AG08395 (cell line): Measurements from ENCODE around the gene RHOA.

Experiments
- DNase-seq: peaks from one replicate; pipeline ENCODE4 v3.0.0; 2012; ENCODE audit warnings: mixed read lengths, low spot score

The RHOA gene

DNA sequence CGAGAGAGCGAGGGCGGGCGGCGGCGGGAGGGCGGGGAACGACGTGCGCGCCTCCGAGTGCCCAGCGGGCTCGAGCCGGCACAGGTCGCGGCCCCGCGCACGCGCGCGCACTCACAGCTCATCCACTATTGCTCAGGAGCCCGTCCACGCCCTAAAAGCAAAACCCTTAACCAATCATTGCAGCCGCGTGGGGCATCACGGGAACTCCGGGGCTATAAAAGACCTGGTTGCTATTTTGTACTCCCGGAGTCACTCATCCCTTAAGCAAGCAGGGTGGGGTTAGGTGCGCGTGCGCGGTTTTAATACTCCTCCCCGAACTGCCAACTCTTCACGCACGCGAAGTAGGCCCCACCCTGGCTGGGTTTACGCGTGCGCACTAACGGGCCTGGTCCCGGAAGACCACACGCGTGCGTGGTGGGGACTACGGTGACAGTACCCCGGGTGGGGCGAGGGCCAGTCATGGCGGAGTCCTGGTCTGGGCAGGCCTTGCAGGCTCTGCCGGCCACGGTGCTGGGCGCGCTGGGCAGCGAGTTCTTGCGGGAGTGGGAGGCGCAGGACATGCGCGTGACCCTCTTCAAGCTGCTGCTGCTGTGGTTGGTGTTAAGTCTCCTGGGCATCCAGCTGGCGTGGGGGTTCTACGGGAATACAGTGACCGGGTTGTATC, at the start of gene RHOA, which contains the start of gene TCTA:
RHOA (minus strand) TSS at position 9 of the 664 bp plus-strand sequence. CDS start 36,387 bp downstream, outside the sequence.
TCTA (plus strand) TSS at position 456 of the 664 bp plus-strand sequence; CDS start at position 460, 4 bp downstream.
- peak; percentile 100 for DNase-seq

DNA sequence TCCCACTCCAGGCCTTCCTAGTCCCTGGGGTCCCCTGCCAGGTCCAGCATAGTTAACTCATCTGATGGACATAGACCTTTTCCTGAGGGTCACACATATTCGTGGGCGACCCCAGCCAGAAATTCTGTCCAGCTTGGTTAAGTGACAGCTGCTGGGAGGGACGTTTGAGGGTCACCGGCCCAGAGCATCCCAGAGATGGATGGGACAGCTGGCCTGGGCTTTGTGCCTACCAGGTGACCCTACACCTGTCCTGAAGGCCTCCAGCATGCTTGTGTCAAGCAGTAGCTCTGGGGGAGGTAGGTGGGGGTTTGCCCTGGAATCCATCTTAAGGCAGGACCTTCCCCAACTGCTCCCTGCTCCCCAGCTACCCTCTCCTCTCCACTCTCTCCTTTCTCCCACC, 49.2 kb upstream of the RHOA start:
- no peak for DNase-seq

DNA sequence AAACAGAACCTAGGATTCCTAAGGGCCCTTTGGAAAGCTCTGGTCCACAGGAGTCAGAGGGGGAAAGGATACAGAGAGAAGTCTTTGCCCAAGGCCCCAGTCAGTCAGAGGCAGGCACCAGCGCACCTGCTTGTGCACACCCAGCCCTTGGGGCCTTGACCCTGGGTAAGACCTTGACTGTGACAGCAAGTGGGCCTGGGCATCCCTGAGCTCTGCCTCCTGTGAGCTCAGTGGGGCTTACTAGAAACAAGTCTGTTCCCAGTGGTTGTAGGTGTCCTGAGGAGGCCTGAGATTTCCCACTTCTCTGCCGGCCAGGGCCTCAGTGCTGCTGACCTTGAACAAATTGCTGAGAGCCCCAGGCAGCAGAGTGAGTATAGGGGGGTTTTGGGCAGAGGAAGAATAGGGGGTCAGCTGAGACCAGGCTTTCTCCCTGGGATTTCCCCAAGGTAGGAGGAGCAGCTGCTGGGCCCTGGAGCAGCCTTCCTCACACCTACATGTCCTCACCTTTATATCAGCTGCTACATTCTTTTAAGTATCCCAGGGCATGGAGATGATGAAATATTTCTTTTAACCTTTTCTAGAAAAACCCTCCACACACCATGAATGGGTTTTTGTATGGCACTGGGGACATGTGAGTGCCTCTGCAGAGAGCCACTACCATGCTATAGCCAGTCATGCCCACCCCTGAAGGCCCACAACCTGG, 48.6 kb upstream of the RHOA start:
- no peak for DNase-seq

DNA sequence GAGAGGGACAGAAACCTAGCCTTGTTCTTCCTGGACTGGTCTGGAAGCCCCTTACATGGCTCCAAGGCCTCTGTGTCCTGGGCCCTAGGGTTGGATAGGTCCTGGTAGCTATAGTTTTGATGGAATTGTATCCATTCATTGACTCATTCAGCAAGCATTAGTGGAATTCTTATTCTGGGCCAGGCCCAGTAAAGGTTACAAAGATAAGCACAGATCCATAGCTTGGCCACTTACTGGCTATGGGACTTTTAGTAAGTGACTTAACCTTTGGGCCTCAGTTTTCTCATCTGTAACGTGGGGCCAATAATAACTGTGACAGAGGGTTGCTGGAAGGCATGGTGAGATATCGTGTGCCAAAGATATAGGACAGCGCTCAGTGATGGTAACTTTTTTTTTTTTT, 44.7 kb upstream of the RHOA start:
- DNase-seq = no peak

DNA sequence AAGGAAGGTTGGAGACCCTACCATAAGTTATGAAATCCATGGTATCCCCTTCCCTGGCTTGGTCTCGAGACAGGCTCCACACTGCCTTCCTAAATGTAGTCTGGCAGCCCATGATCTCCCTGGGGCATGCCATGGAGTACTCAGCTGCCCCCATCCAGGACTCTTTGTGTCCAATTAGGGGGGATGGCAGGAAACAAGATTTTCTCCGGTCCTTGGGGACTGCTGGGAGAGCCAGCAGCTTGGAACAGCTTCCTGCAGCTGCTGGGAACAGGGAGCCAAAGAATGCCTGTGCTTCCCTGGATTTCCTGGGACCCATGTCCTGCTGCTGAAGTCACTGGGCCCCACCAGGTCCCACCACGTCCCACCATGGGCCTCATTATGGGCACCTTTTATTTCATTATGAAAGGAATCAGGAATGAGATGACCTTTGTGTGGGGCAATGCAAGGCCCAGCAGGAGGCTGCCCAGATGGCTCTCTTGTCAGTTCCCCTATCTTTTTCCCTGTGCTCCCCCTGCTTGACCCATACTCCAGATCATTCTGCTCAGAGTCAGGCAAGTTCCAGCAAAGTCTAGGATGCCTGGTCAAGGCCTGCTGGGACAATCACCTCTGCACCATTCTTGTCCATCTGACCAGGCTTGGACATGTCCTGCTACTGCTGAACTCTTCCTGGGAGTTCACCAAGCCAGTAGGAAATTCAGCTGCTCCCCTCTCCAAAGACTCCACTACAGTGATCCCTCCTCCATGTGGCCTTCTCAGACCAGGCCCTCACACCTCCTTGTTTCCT, 43.3 kb upstream of the RHOA start:
- DNase-seq = no peak

DNA sequence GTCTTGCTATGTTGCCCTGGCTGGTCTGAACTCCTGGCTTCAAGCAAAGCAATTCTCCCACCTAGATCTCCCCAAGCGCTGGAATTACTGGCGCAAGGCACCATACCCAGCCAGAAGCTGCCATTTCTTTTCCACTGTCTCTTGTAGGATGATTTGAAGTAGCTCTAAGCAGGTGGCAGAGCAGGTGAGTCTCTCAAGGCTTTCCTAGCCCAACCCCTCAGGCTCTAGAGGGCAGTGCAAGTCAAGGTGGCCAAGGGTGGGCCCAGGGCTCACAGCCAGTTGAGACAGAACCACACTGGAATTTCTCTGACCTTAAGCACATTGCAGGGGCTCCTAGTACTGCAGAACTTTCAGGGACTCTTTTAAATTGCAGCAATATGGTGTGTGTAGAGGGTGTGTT, 42.7 kb upstream of the RHOA start:
- no peak for DNase-seq

DNA sequence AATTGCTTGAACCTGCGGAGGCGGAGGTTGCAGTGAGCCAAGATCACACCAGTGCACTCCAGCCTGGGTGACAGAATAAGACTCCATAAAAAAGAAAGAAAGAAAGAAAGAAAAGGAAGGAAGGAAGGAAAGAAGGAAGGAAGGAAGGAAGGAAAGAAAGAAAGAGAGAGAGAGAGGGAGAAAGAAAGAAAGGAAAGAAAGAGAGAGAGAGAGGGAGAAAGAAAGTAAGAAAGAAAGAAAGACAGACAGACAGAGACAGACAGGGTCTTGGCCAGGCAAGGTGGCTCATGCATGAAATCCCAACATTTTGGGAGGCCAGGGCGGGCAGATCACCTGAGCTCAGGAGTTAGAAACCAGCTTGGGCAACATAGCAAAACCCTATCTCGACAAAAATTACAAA, 41.8 kb upstream of the RHOA start:
- no peak for DNase-seq

DNA sequence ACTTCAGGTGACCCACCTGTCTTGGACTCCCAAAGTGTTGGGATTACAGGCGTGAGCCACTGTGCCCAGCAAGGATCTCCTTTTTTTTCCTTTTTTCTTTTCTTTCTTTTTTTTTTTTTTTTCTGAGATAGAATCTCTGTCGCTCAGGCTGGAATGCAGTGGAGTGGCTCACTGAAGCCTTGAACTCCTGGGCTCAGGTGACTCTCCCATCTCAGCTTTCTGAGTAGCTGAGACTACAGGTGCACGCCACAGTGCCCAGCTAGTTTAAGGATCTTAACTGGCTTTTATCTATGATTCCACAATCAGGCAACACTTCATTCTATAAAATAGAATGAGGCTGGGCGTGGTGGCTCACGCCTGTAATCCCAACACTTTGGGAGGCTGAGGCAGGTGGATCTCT, 33.6 kb upstream of the RHOA start:
- no peak for DNase-seq

DNA sequence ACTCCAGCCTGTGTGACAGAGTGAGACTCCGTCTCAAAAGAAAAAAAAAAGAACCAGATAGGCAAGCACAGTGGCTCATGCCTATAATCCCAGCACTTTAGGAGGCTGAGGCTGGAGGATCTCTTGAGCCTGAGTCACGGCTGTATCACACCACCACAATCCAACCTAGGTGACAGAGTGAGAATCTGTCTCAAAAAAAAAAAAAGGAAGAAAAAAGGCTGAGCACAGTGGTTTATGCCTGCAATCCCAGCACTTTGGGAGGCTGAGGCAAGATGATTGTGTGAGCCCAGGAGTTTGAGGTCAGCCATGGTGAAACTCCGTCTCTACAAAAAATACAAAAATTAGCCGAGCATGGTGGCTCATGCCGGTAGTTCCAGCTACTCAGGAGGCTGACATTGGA, 23.0 kb upstream of the RHOA start:
- no peak for DNase-seq

DNA sequence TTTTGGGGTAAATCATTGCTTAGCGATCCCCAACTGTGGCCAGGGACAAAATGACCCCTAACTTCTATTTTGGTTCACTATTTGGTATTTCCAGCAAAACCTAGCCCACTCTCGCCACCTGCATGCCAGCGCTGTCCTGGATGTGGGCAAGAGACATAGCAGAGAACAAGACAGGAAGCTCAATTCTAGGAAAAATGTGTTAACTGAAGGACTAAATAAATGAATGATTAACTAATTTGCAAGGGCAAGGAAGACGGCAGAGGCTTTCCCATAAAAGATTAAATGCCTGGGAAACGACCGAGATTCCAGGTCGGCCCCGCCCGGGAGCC, 16.9 kb upstream of the RHOA start:
- DNase-seq = no peak

DNA sequence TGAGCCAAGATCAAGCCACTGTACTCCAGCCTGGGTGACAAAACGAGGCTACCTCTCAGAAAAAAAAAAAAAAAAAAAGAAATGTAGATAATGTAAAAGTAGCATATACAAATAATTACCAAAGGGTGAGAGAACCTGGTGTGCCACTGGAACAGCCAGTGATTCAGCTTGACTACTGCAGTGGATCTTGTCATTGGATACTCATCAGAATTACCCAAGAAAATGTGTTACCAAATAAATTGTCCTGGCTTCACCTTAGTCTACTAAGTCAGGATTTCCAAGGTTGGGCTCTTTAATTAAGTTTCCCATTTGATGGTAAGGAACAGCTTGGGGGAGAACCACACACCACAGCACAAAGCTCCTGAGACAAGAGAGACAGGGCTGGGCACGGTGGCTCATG, 15.8 kb upstream of the RHOA start:
- no peak for DNase-seq

DNA sequence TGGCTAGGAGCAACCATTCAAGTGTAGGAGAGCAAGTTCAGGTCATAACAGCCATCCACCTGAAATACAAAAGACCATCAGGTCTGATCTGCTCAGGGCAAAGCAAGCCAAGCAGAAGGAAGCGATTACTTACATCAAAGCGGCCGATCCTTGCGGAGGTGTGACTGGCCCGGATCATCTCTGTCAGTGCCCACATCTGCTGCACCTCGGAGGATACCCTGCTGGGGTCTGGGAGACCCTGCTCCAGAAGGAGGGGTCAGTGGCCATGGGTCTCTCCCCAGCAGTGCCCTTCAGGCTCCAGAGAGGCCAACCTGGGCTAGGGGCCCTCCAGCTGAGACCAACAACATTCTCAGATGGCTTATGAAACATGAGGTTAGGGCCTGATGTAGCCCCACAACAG, 13.0 kb upstream of the RHOA start:
- DNase-seq = no peak

DNA sequence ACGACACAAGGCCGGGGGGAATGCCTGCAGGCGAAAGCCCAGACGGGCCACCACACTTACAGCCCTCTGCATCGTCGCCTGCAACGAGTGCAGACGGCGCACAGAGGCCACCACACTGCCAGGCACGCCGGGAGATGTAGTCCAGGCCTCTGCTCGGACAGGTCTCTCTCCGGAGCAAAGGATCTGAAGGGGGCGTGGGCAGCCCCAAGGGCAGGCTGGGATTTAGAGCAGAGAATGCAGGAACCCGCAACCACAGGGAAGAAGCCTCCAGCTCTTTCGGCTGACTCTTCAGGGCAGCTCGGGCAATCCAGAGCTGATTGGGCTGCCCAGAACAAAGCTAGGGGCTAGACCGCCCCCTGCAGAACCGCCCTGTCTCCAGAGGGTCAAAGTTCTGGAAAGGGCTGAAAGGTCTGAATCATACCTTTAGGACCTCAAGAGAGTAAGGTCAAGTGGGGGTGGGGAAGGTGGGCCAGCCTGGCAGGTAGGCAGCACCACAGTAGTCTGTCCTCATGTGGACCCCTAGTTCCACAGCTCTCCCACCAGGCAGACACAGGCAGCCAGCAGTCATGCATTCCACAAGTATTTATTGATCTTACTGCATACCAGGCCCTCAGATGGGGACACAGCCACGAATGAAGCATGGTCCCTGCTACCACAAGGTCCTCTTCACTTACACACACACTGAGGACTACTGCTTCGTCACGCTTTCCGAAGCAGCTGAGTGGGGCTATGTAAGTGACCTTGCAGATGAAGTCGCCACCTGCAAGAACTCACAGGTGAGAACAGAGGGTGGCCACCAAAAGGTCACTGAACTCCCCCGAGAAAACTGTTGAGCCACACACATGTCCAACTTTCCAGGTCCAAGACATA, 10.8 kb upstream of the RHOA start, which contains the start of gene AMT:
AMT (minus strand) TSS at position 95 of the 870 bp plus-strand sequence; CDS start at position 72, 23 bp downstream.
- DNase-seq = no peak

DNA sequence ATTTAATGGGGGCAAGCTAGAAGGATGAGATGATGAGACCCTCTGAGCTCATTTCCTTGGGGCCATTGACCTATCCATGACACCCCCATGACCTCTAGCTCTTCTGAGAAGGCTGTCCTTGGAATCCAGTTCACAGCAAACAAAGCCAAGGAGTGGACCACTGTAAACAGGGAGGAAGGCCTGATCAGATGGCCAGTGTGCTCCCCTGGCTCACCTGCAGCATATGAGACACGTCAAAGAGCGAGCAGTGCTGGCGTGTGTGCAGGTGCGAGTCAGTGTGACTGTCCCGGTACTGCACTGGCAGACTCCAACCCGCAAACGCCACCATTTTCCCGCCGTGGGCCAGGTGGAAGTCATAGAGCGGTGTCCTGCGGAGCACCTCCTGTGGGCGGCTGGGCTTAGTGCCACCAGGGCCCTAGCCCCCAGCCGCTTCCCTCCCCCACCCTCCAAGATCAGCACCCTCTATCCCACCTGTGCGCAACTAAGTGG, 10.2 kb upstream of the RHOA start:
- DNase-seq = no peak

DNA sequence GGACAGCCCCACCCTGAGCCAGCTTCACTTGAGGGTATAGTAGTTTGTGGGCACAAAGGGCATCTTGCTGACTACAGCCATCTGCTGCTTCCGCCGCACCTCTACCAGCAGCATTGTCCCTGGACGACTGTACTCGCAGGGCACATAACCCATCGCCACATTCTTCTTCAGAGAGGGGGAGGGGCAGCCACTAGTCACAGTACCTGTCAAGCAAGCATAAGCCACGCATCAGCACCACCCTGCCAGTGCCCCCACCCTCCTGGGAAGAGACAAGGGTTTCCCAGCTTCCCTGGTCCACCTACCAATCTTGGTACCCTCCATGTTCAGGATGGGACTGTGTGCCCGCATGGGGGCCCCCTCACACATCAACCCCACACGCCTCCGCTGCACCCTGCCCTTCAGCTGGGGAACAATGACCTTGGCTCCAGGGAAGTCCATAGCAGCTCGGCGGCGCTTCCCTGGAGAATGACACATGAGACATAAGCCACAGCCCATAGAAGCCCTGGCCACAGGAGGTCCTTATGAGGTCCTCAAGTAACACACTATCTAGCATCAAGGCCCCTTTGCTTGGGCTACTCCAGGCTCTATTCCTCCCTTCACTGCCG, 5.8 kb upstream of the RHOA start:
- DNase-seq = no peak

DNA sequence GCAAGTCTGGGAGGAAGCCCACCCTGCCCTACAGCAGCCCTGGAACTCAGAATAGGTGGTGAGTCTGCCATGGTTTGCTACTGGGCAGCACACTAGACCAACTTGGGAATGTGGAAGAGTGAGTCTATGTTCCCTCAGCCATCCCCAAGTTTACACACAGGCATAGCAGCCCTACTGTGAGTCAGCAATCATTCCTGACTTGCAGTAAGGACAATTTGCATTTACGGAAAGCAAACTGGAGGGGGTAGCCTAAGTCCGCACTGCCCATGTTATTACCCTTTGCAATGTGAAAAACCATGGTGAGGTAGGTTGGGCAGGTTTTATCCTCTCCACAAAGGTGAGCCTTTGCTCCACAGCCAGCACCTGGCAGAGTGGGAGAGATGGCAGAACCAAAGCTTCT, 5.1 kb upstream of the RHOA start:
- no peak for DNase-seq

DNA sequence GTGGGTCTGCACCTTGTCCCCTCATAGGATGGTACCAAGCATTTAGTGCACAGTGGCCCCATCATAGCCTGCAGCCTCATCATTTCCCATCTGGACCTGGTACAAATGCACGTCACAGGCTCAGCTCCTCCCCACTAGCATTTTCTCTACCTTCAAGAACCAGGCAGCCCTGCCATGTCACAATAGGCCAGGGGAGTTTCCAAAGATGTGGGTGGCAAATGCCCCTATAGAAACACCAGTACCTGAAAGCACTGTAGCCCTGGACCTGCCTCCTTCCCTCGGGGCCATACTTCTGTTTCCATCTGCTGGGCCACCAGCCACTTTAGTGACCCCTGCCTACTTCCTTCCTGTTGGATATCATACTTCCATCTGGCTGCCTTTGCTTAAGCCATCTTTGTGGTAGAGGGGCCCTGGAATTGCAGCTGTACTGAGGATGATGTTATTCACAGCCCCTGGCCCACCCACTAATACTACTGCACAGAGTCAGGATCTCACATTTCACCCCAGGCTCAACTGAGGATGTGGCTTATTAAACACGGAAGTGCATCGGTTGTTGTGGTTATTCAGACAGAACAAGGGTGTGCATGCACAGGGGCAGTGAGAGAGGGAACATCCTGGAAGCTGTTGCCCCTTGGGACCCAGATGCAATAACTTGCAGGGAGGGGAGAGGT, 4.3 kb upstream of the RHOA start:
- no peak for DNase-seq

DNA sequence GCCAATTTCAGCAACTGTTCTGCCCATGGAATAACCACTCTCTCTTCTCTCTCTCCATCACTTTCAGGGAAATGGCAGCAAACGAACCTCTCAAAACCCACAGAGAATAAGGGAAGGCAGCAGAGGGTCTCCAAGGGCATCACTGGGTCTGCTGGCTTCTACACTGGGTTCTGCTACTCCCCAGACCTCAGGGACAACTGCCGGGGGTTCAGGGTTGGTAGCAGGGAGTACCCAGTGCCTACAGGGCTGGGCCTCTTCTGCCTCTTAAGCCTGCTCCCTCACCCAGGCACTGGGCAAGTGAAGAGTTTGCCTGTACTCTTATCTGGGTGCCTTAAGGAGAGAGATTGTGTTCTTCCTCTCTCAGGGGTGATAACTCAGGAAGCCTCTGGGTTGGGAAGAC, 3.0 kb upstream of the RHOA start:
- no peak for DNase-seq

DNA sequence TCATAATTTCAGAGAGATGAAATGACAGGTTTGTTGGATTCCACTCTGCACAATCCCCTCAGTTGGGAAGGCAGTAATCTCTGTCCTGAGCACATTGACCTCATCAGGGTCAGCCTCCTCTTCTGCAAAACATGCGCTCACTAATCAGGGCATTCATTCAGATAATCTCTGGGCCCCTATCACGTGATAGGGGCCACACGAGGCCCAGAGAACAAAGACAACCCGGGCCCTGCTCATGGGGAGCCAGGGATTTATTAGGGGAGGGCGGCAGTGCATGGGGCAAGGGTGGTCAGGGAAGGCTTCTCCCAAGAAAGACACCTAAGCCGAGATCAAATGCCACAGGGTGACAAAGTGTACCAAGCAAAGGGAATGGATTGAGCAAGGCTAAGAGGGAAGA, 1.6 kb upstream of the RHOA start:
- no peak for DNase-seq

DNA sequence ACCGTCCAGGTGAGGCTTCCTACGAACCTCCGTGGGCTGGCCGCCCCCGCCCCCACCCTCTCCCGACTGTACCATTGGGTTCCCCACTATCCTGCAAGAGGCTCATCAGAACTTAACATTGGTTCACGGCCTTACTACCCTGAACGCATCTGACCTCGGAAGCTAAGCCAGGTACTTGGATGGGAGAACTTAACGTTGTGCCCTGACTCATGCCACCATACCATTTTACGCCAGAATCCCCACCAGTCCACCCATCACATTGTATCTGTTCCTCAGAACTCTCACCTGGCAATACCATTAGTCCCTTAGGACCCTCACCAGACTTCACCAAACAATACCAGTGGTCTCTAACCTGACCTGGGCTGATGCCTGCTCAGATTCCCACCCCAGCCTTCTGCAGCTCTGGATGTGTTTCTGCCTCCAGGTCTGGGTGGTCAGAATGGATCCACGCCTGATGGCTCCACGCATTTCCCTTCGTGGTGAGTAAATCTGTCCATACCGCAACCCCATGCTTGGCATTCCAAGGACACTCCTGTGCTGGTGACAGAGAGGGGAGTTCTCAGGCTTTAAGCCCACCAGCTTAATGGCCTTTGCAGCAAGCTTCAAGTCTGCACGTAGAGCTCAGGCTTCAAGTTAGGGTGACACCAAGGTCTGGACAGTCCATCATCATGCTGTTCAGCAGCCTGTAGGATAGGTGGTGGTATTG, 1.0 kb upstream of the RHOA start:
- DNase-seq = no peak
